Astrocyte of the spinal cord (primary cell): ENCODE results near the gene AUH.

Experiments used
- DNase-seq: peaks from one replicate; pipeline ENCODE4 v3.0.0; 2011; ENCODE audit warnings: low read depth, low spot score
- H3K4me3 ChIP-seq: 2 replicates; pipeline ENCODE4 v1.5.1; 2011; ENCODE audit warnings: low read depth, mild to moderate bottlenecking, low read length, moderate library complexity
- CTCF ChIP-seq: IDR thresholded peaks from 2 replicates; pipeline ENCODE4 v1.5.1; 2012; ENCODE audit warnings: low read depth, mild to moderate bottlenecking, low read length, inconsistent platforms
- in situ Hi-C: cut with HindIII; loops from 2 replicates; pipeline ENCODE4 v1.10.0; 2017; ENCODE audit warnings: low sequenced_read_pairs

The AUH gene

GRCh38 chr9:91312717-91313325 is 48.9 kb downstream of the AUH start:
- H3K4me3 ChIP-seq: no peak overlapping the region
- TF ChIP-seq CTCF: no peak
- in situ Hi-C loops: no loop called here
- DNase-seq: no peak

DNA sequence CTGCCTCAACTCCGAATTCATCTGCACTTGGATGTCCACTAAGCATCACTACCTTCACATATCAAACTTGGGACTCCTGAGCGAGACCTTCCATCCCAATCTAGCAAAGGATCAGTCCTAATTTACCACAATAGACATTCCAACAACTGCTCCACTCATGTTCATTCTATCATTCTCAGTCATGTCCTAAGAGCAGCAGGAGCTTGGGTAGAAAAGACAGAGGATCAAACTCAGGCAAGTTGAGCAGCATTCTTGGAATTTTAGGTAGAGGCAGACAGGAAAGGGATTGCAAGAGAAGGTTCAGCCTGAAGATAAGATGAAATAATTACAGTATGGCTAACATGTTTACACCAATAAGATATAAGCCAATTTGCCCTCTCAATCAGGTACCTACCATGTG is 51.7 kb downstream of the AUH start:
- no peak for DNase-seq
- no peak for TF ChIP-seq CTCF
- no peak overlapping the region for H3K4me3 ChIP-seq
- in situ Hi-C loops: no loop called here

GRCh38 chr9:91308191-91308590 is 53.5 kb downstream of the AUH start:
- H3K4me3 ChIP-seq: no peak overlapping the region
- no peak for TF ChIP-seq CTCF
- in situ Hi-C loops: no loop called here

GRCh38 chr9:91307279-91307678 is 54.4 kb downstream of the AUH start:
- DNase-seq: no peak
- in situ Hi-C loops: no loop called here
- no peak overlapping the region for H3K4me3 ChIP-seq
- TF ChIP-seq CTCF: no peak

More at GRCh38 chr9:91308191-91308590, 53.5 kb downstream of the AUH start:
- DNase-seq: no peak

DNA sequence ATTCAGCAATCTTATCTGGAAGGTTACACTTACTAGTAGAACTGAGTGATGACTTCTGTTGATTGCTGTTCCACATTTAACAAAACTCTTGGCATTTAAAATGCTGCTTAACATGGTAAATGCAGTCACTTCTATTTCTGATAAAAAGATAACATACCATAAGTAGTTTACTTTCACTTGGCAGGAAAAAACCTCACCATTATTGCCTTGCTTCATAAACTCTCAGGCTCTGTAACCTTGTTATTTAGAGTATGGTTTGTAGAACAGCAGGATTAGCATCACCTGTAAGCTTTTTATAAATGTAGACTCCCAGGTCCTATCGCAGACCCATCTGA is 55.5 kb downstream of the AUH start:
- TF ChIP-seq CTCF: no peak
- no peak for DNase-seq
- H3K4me3 ChIP-seq: no peak overlapping the region
- in situ Hi-C loops: no loop called here

DNA sequence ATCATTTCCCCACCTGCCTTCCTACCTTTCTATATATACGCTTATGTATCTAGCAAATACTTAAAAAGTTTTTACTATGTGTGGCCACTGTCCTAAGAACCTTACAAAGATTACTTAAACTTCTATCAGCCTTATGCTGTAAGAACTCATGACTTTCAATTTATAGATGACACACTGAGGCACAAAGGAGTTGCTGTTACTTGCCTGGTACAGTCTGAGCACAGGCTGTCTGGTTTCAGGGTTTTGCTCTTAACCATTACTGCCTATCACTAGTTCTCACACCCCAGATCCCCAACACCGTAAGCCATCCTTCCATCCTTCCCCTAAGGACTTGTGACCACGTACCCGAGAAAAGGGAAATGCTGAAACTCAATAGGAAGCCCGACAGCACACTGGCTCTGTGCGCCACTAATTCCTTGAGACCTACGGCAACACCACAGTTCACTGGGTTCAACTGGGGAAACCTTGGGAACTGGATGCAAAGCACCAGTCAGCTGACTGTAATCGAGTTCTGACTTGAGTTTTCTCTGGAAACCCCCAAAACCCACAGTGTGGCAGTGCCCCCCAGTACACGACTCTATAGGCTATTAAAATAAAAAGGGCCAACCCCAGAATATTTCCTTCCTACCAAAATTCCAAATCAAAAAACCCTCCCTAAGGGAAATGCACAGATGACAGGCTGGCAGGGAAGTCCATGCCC is 56.0 kb downstream of the AUH start:
- no peak for TF ChIP-seq CTCF
- in situ Hi-C loops: no loop called here
- DNase-seq: no peak
- H3K4me3 ChIP-seq: no peak overlapping the region
